ENCODE data around the gene CIAO2B.

- TF ChIP-seq EZH2 (IDR thresholded peaks at IDR 0.05; ENCODE audit: borderline replicate concordance, low read length) (no peak), CTCF (IDR thresholded peaks at IDR 0.05; ENCODE audit: low read length) (no peak)
These were observed 16.5 kb downstream of the CIAO2B start for GRCh38 chr16:66917741-66918140.

All from OCI-LY1 (cell line).